Stimulated activated CD4-positive, alpha-beta T cell treated with anti-CD3 and anti-CD28 coated beads, TNF-alpha, amount 100 ng/mL, for 4 hours (primary cell): Measurements from ENCODE around the gene QSOX2.

Experiments
- DNase-seq, 3 experiments: peaks; one replicate each; pipeline ENCODE4 v3.0.0-alpha.2; 2020; ENCODE audit warnings: low read depth in 3 of 3

QSOX2 gene

GRCh38 chr9:136252846-136253245, 7.2 kb upstream of the QSOX2 start:
- DNase-seq, result no peak

- no peak for DNase-seq
Observed at GRCh38 chr9:136252281-136252680, 6.7 kb upstream of the QSOX2 start.

- no peak for DNase-seq
Observed at GRCh38 chr9:136251264-136252115, 5.9 kb upstream of the QSOX2 start.

- DNase-seq, result no peak
Observed at GRCh38 chr9:136250676-136251075, 5.1 kb upstream of the QSOX2 start.

GRCh38 chr9:136249877-136250559, 4.4 kb upstream of the QSOX2 start:
- DNase-seq, result no peak

GRCh38 chr9:136248951-136249876, 3.6 kb upstream of the QSOX2 start:
- no peak for DNase-seq

GRCh38 chr9:136247947-136248637, 2.5 kb upstream of the QSOX2 start:
- no peak for DNase-seq

GRCh38 chr9:136247551-136247916, 1.9 kb upstream of the QSOX2 start:
- DNase-seq, result no peak

- no peak for DNase-seq
Observed at GRCh38 chr9:136246849-136247550, 1.4 kb upstream of the QSOX2 start.

- DNase-seq, result no peak
Observed at GRCh38 chr9:136244969-136245218, 718 bp downstream of the QSOX2 start.

- peak; percentile 25 to 61 (median 44) for DNase-seq
Observed at GRCh38 chr9:136244122-136244968, 1.3 kb downstream of the QSOX2 start.

GRCh38 chr9:136243631-136244030, 2.0 kb downstream of the QSOX2 start:
- no peak for DNase-seq

- no peak for DNase-seq
Observed at GRCh38 chr9:136242918-136243525, 2.6 kb downstream of the QSOX2 start.

GRCh38 chr9:136242248-136242647, 3.4 kb downstream of the QSOX2 start:
- no peak for DNase-seq

- no peak for DNase-seq
Observed at GRCh38 chr9:136241542-136241941, 4.1 kb downstream of the QSOX2 start.

GRCh38 chr9:136240941-136241340, 4.7 kb downstream of the QSOX2 start:
- no peak for DNase-seq

- DNase-seq, result no peak
Observed at GRCh38 chr9:136239983-136240330, 5.7 kb downstream of the QSOX2 start.

GRCh38 chr9:136239135-136239982, 6.3 kb downstream of the QSOX2 start:
- DNase-seq, result no peak

- no peak for DNase-seq
Observed at GRCh38 chr9:136238342-136238732, 7.3 kb downstream of the QSOX2 start.
